Adipocyte (in vitro differentiated cells): ENCODE measurements around the gene SMC1B.

Experiments
- DNase-seq: peaks from one replicate; pipeline ENCODE4 v3.0.0-alpha.2; 2015; ENCODE audit warnings: low read depth
- H3K27me3 ChIP-seq: replicated peaks from 2 replicates; pipeline ENCODE4 v1.7.0; 2013; ENCODE audit warnings: mild to moderate bottlenecking, low read length, moderate library complexity; ENCODE audit not compliant: control insufficient read depth, insufficient read depth
- H3K36me3 ChIP-seq: 2 replicates; pipeline ENCODE4 v1.7.0; 2013; ENCODE audit warnings: low read length, mild to moderate bottlenecking, moderate library complexity; ENCODE audit not compliant: control insufficient read depth, insufficient read depth, severe bottlenecking
- H3K4me1 ChIP-seq: 2 replicates; pipeline ENCODE4 v1.7.0; 2013; ENCODE audit warnings: mild to moderate bottlenecking, low read length, moderate library complexity; ENCODE audit not compliant: control insufficient read depth, insufficient read depth
- H3K4me3 ChIP-seq: 2 replicates; pipeline ENCODE4 v1.7.0; 2013; ENCODE audit warnings: mild to moderate bottlenecking, low read length, moderate library complexity
- H3K9ac ChIP-seq: 2 replicates; pipeline ENCODE4 v1.7.0; 2013; ENCODE audit warnings: mild to moderate bottlenecking, low read length, moderate library complexity
- H3K9me3 ChIP-seq: 2 replicates; pipeline ENCODE4 v1.7.0; 2013; ENCODE audit warnings: mild to moderate bottlenecking, low read length, moderate library complexity; ENCODE audit not compliant: control insufficient read depth

SMC1B gene, protein sequence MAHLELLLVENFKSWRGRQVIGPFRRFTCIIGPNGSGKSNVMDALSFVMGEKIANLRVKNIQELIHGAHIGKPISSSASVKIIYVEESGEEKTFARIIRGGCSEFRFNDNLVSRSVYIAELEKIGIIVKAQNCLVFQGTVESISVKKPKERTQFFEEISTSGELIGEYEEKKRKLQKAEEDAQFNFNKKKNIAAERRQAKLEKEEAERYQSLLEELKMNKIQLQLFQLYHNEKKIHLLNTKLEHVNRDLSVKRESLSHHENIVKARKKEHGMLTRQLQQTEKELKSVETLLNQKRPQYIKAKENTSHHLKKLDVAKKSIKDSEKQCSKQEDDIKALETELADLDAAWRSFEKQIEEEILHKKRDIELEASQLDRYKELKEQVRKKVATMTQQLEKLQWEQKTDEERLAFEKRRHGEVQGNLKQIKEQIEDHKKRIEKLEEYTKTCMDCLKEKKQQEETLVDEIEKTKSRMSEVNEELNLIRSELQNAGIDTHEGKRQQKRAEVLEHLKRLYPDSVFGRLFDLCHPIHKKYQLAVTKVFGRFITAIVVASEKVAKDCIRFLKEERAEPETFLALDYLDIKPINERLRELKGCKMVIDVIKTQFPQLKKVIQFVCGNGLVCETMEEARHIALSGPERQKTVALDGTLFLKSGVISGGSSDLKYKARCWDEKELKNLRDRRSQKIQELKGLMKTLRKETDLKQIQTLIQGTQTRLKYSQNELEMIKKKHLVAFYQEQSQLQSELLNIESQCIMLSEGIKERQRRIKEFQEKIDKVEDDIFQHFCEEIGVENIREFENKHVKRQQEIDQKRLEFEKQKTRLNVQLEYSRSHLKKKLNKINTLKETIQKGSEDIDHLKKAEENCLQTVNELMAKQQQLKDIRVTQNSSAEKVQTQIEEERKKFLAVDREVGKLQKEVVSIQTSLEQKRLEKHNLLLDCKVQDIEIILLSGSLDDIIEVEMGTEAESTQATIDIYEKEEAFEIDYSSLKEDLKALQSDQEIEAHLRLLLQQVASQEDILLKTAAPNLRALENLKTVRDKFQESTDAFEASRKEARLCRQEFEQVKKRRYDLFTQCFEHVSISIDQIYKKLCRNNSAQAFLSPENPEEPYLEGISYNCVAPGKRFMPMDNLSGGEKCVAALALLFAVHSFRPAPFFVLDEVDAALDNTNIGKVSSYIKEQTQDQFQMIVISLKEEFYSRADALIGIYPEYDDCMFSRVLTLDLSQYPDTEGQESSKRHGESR

GRCh38 chr22:45413368-45414211, at the start of gene SMC1B, which contains the start of gene RIBC2:
Gene SMC1B (minus strand): TSS chr22:45413599. CDS start chr22:45413567, 32 bp downstream.
Gene RIBC2 (plus strand): TSS chr22:45413693. CDS start chr22:45413887, 194 bp downstream.
- Histone ChIP-seq H3K27me3 (no peaks in the 10 kb centered on the region), H3K9me3 (no peaks in the 10 kb centered on the region), H3K4me1 (peaks cover 5% of the 10 kb centered on the region), H3K9ac (peak within 1 kb of the TSS; percentile 32), H3K4me3 (peak within 1 kb of the TSS; percentile 83), H3K36me3 (no peaks in the 10 kb centered on the region)
- peak; percentile 73 for DNase-seq

- Histone ChIP-seq H3K27me3 (no peaks in the 10 kb centered on the region), H3K9me3 (peaks cover 8% of the 10 kb centered on the region), H3K4me1 (peaks cover 11% of the 10 kb centered on the region), H3K36me3 (no peaks in the 10 kb centered on the region), H3K4me3 (no peak overlapping the region), H3K9ac (no peak overlapping the region)
- no peak for DNase-seq
Observed at GRCh38 chr22:45462034-45462655, 48.7 kb upstream of the SMC1B start.

- Histone ChIP-seq H3K27me3 (no peaks in the 10 kb centered on the region), H3K4me1 (peaks cover 11% of the 10 kb centered on the region), H3K36me3 (no peaks in the 10 kb centered on the region), H3K9me3 (no peaks in the 10 kb centered on the region), H3K4me3 (no peak overlapping the region), H3K9ac (peak overlapping the region; percentile 71)
- peak; percentile 70 for DNase-seq
Observed at GRCh38 chr22:45460288-45461109, 47.1 kb upstream of the SMC1B start.

DNA sequence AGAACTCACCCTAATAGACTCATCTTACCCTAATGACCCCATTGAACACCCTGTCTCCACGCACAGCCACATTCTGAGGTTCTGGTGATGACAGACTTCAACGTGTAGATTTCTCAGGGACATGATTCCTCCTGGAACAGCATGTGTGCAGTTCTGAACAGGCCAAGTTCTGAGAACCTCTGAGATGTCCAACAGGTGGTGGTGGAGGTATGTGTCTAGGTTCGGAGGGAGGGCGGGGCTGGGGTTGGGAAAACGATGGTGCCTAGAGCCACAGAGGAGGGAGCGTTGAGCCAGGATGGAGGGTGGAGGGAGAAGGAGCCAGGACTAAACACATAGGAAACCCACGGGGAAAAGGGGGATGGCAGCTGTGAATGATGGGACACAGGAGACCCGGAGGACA, 45.8 kb upstream of the SMC1B start:
- no peak overlapping the region for H3K9ac ChIP-seq
- no peak for DNase-seq
- H3K36me3 ChIP-seq = no peaks in the 10 kb centered on the region
- no peak overlapping the region for H3K4me3 ChIP-seq
- H3K4me1 ChIP-seq = peaks cover 17% of the 10 kb centered on the region
- H3K9me3 ChIP-seq = no peaks in the 10 kb centered on the region
- H3K27me3 ChIP-seq = no peaks in the 10 kb centered on the region

DNA sequence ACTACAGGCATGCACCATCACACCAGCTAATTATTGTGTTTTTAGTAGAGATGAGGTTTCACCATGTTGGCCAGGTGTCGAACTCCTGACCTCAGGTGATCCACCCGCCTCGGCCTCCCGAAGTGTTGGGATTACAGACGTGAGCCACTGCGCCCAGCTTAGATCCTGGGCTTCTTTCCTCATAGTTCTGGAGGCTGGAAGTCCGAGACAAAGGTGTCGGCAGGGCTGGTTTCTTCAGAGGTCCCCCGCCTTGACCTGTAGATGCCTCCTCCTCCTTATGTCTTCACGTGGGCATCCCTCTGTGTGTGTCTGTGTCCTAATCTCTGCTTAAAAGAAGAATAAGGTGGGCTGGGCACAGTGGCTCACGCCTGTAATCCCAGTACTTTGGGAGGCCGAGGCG, 45.1 kb upstream of the SMC1B start:
- H3K9ac ChIP-seq = no peak overlapping the region

GRCh38 chr22:45456811-45457210, 43.4 kb upstream of the SMC1B start:
- Histone ChIP-seq H3K27me3 (no peaks in the 10 kb centered on the region), H3K9ac (no peak overlapping the region), H3K4me3 (no peak overlapping the region), H3K9me3 (no peaks in the 10 kb centered on the region), H3K36me3 (no peaks in the 10 kb centered on the region), H3K4me1 (peaks cover 41% of the 10 kb centered on the region)
- DNase-seq = no peak

More for the DNA sequence above, 45.1 kb upstream of the SMC1B start:
- Histone ChIP-seq H3K4me3 (no peak overlapping the region), H3K9me3 (no peaks in the 10 kb centered on the region), H3K4me1 (peaks cover 24% of the 10 kb centered on the region), H3K27me3 (no peaks in the 10 kb centered on the region), H3K36me3 (no peaks in the 10 kb centered on the region)
- DNase-seq = no peak

DNA sequence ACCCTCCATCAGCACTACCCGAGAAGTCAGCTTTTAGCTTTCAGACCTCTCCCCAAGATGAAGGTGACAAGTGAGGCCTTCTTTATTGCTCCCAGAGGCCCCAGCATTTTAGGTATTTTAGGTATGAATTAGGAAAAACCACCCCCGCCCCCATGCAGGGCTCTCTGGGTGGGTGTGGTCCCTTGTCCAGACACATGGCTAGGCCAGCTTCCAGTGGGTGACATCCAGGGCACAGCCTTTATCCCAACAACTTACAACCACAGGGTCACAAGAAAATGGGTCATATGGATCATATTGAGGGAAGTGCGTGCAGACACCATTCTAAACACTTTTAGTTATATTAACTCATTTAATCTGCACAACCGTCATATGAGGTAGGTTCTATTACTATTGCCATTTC, 42.2 kb upstream of the SMC1B start:
- H3K4me1 ChIP-seq = peaks cover 44% of the 10 kb centered on the region
- H3K36me3 ChIP-seq = no peaks in the 10 kb centered on the region
- H3K4me3 ChIP-seq = no peak overlapping the region
- no peaks in the 10 kb centered on the region for H3K9me3 ChIP-seq
- no peak for DNase-seq
- H3K9ac ChIP-seq = no peak overlapping the region
- H3K27me3 ChIP-seq = no peaks in the 10 kb centered on the region

DNA sequence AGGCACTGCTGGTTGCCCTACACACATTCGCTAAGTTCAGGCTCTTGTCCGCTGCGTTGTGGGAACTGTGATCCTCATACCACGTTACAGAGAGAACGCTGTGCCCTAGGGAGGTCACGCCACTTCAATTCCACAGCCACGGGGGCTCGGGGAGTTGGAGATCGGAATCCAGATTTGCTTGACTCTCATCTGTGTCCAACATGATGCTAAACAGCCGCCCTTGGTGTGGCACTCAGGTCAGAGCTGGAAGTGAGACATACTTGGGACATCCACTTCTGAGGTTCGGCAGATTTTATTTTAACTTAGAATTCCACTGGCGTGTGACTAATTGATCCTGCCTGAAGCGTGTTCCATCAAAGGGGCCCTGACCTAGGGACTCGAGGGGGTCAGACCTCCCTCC, 41.8 kb upstream of the SMC1B start:
- Histone ChIP-seq H3K4me1 (peaks cover 45% of the 10 kb centered on the region), H3K36me3 (no peaks in the 10 kb centered on the region), H3K9me3 (no peaks in the 10 kb centered on the region), H3K27me3 (no peaks in the 10 kb centered on the region), H3K4me3 (no peak overlapping the region), H3K9ac (no peak overlapping the region)
- peak; percentile 88 for DNase-seq

DNA sequence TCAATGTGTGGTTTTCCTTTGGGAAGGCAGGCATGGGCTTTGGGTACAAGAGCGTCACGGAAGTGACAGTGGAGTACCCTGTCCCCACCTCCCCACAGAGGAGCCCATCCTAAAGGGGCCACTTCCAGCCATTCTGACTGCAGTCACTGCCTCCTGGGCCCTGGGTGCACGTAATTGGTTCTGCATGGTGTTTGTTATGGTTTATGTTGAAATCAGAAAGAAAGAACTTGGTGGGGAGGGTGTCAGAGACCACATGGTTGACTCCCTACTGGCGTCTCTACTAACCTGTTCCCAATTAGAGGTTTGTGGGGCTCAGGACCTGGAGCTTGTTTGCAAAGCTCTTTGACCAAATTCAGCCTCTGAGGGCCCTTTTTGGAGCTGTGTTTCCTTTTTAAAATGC, 40.9 kb upstream of the SMC1B start:
- peak; percentile 94 for DNase-seq

More for the DNA sequence above, 40.9 kb upstream of the SMC1B start:
- Histone ChIP-seq H3K9ac (no peak overlapping the region), H3K27me3 (no peaks in the 10 kb centered on the region), H3K9me3 (no peaks in the 10 kb centered on the region), H3K4me3 (no peak overlapping the region), H3K36me3 (no peaks in the 10 kb centered on the region), H3K4me1 (peaks cover 50% of the 10 kb centered on the region)
